NCI-H69 (cell line): Measurements from ENCODE around the gene RFX5.
"Not testable (repeated sequence)": the region's sequence is repeated elsewhere in the genome, so short reads cannot be mapped to it uniquely, and the experiment has no call there.

ENCODE experiments used
- DNase-seq: peaks from one replicate; lab custom pipeline; 2025; lab: John Stamatoyannopoulos, UW

The RFX5 gene

GRCh38 chr1:151362308-151363155, 15.5 kb upstream of the RFX5 start:
- no peak for DNase-seq

GRCh38 chr1:151361883-151362282, 14.8 kb upstream of the RFX5 start:
- no peak for DNase-seq

GRCh38 chr1:151356696-151357095, 9.6 kb upstream of the RFX5 start:
- DNase-seq = no peak

GRCh38 chr1:151352021-151352718, 5.1 kb upstream of the RFX5 start:
- DNase-seq = peak; percentile 32

GRCh38 chr1:151350323-151350722, 3.3 kb upstream of the RFX5 start:
- not testable (repeated sequence) for DNase-seq

- DNase-seq = no peak
Measured at GRCh38 chr1:151347523-151348246, 633 bp upstream of the RFX5 start.

GRCh38 chr1:151346082-151346768, 827 bp downstream of the RFX5 start:
- no peak for DNase-seq

- DNase-seq = no peak
Measured at GRCh38 chr1:151344291-151344690, 2.8 kb downstream of the RFX5 start.

- no peak for DNase-seq
Measured at GRCh38 chr1:151343587-151343986, 3.5 kb downstream of the RFX5 start.

- DNase-seq = no peak
Measured at GRCh38 chr1:151342569-151342968, 4.5 kb downstream of the RFX5 start.

- DNase-seq = no peak
Measured at GRCh38 chr1:151342021-151342420, 5.0 kb downstream of the RFX5 start.

- peak; percentile 88 for DNase-seq
Measured at GRCh38 chr1:151340870-151341754, 5.9 kb downstream of the RFX5 start.

- DNase-seq = no peak
Measured at GRCh38 chr1:151336556-151336955, 10.5 kb downstream of the RFX5 start.

GRCh38 chr1:151334822-151335221, 12.2 kb downstream of the RFX5 start:
- DNase-seq = no peak

GRCh38 chr1:151327903-151328674, 19.0 kb downstream of the RFX5 start:
- no peak for DNase-seq

- peak; percentile 100 for DNase-seq
Measured at GRCh38 chr1:151327223-151327902, 19.7 kb downstream of the RFX5 start, which contains the start of gene PI4KB. Gene PI4KB (minus strand): TSS chr1:151327416. CDS start chr1:151316481, 10,935 bp downstream.

- peak; percentile 68 for DNase-seq
Measured at GRCh38 chr1:151326619-151327222, 20.3 kb downstream of the RFX5 start.

GRCh38 chr1:151325646-151326429, 21.2 kb downstream of the RFX5 start:
- DNase-seq = no peak
